GM10847 (cell line): ENCODE results near the gene GPR61.

Source experiments
- POLR2A ChIP-seq: IDR thresholded peaks from 2 replicates; pipeline ENCODE4 v1.6.1; 2011; ENCODE audit not compliant: insufficient read length; ENCODE audit errors: extremely low read depth

Gene GPR61

GRCh38 chr1:109501644-109502363 is 37.9 kb upstream of the GPR61 start:
- no peak for TF ChIP-seq POLR2A

- TF ChIP-seq POLR2A, result no peak
Measured at GRCh38 chr1:109502364-109502851, 37.3 kb upstream of the GPR61 start.

- TF ChIP-seq POLR2A, result no peak
Measured at GRCh38 chr1:109503935-109504334, 35.7 kb upstream of the GPR61 start.

GRCh38 chr1:109504974-109505373 is 34.7 kb upstream of the GPR61 start:
- TF ChIP-seq POLR2A, result no peak

GRCh38 chr1:109508001-109508872 is 31.4 kb upstream of the GPR61 start:
- no peak for TF ChIP-seq POLR2A

GRCh38 chr1:109508873-109509175 is 30.8 kb upstream of the GPR61 start:
- TF ChIP-seq POLR2A, result no peak

GRCh38 chr1:109509176-109510134 is 30.2 kb upstream of the GPR61 start, which contains the start of gene AMIGO1:
Gene AMIGO1 (minus strand): TSS chr1:109509727. CDS start chr1:109508912, 815 bp downstream.
- no peak for TF ChIP-seq POLR2A

- no peak for TF ChIP-seq POLR2A
Measured at GRCh38 chr1:109513110-109513710, 26.5 kb upstream of the GPR61 start.

- no peak for TF ChIP-seq POLR2A
Measured at GRCh38 chr1:109514846-109515245, 24.8 kb upstream of the GPR61 start.

GRCh38 chr1:109516872-109517271 is 22.8 kb upstream of the GPR61 start:
- no peak for TF ChIP-seq POLR2A

- TF ChIP-seq POLR2A, result no peak
Measured at GRCh38 chr1:109517337-109517736, 22.3 kb upstream of the GPR61 start.

GRCh38 chr1:109521002-109521951 is 18.4 kb upstream of the GPR61 start:
- no peak for TF ChIP-seq POLR2A

GRCh38 chr1:109522026-109522425 is 17.6 kb upstream of the GPR61 start:
- TF ChIP-seq POLR2A, result no peak

GRCh38 chr1:109523706-109524105 is 16.0 kb upstream of the GPR61 start:
- TF ChIP-seq POLR2A, result no peak
